A673 (cell line): ENCODE data around the gene EED. TPM values are rescaled to one million over a fixed set of nuclear protein-coding genes. Genes with fewer than 3 reads are reported as not detected.

Experiments
- BruUV-seq: library from RNA; stranded (reverse); fragments of 400-500 nt; replicated peaks from 2 replicates; lab custom pipeline; 2021; lab: Mats Ljungman, UMichigan
- CTCF ChIA-PET: fragments of 300-600 bp; sonication (Branson Sonifier 250); formaldehyde crosslinking; loops from one replicate; lab custom pipeline; 2022; ENCODE audit warnings: antibody characterized with exemption; lab: Charles Lee
- POLR2A ChIA-PET: fragments of 300-600 bp; sonication (Branson Sonifier 250); formaldehyde crosslinking; loops from one replicate; lab custom pipeline; 2022; ENCODE audit warnings: antibody characterized with exemption; ENCODE audit not compliant: low non-redundant PET; lab: Charles Lee
- DNase-seq: peaks from one replicate; pipeline ENCODE4 v3.0.0-alpha.2; 2015; ENCODE audit warnings: low spot score
- H3K27ac ChIP-seq: fragments of 200-600 bp; sonication (generic); 2 replicates; pipeline ENCODE4 v1.5.1; 2016; ENCODE audit warnings: mixed run types, low read depth, mild to moderate bottlenecking, mixed read lengths, antibody characterized with exemption, low read length; ENCODE audit not compliant: poor library complexity, severe bottlenecking
- H3K27me3 ChIP-seq: fragments of 200-600 bp; sonication (generic); replicated peaks from 2 replicates; pipeline ENCODE4 v1.6.1; 2017; ENCODE audit warnings: mixed run types, low read depth, mild to moderate bottlenecking, mixed read lengths, antibody characterized with exemption, low read length; ENCODE audit not compliant: insufficient read depth, poor library complexity
- H3K36me3 ChIP-seq: fragments of 200-600 bp; sonication (generic); 2 replicates; pipeline ENCODE4 v1.6.1; 2016; ENCODE audit warnings: mixed run types, mild to moderate bottlenecking, mixed read lengths, antibody characterized with exemption, low read length; ENCODE audit not compliant: insufficient read depth, poor library complexity, severe bottlenecking
- H3K4me1 ChIP-seq: fragments of 200-600 bp; sonication (generic); 2 replicates; pipeline ENCODE4 v1.6.1; 2017; ENCODE audit warnings: mixed run types, mild to moderate bottlenecking, mixed read lengths, antibody characterized with exemption, low read length; ENCODE audit not compliant: insufficient read depth, poor library complexity, severe bottlenecking
- H3K4me3 ChIP-seq: fragments of 200-600 bp; sonication (generic); 2 replicates; pipeline ENCODE4 v1.5.1; 2016; ENCODE audit warnings: low read depth, mixed run types, mild to moderate bottlenecking, mixed read lengths, low read length; ENCODE audit not compliant: poor library complexity, severe bottlenecking
- H3K9me3 ChIP-seq: fragments of 200-600 bp; sonication (generic); 2 replicates; pipeline ENCODE4 v1.6.1; 2016; ENCODE audit warnings: mixed run types, low read depth, mild to moderate bottlenecking, mixed read lengths, antibody characterized with exemption, low read length; ENCODE audit not compliant: poor library complexity, severe bottlenecking
- CTCF ChIP-seq: fragments of 300-800, 200-600 bp; sonication (generic); conservative IDR thresholded peaks from 2 replicates; pipeline ENCODE4 v1.5.1; 2017; ENCODE audit warnings: low read depth, mild to moderate bottlenecking, antibody characterized with exemption, low read length, moderate library complexity, mixed read lengths
- EZH2 ChIP-seq: fragments of 200-600 bp; sonication (generic); IDR thresholded peaks from 2 replicates; pipeline ENCODE4 v1.6.1; 2017; ENCODE audit warnings: borderline replicate concordance, low read depth, mild to moderate bottlenecking, mixed read lengths, antibody characterized with exemption, low read length; ENCODE audit not compliant: poor library complexity, severe bottlenecking
- intact Hi-C: fragments of 100-400 bp; cut with micrococcal nuclease; formaldehyde crosslinking; loops from one replicate; pipeline ENCODE4 v1.10.0; 2022; ENCODE audit not compliant: unreplicated experiment
- total RNA-seq: library from RNA; stranded (reverse); gene quantifications from 2 replicates; pipeline ENCODE4 v1.2.3, GENCODE V29; 2021

EED gene
- total RNA-seq, 1 experiment from 2014 or later: 43.4 TPM

DNA sequence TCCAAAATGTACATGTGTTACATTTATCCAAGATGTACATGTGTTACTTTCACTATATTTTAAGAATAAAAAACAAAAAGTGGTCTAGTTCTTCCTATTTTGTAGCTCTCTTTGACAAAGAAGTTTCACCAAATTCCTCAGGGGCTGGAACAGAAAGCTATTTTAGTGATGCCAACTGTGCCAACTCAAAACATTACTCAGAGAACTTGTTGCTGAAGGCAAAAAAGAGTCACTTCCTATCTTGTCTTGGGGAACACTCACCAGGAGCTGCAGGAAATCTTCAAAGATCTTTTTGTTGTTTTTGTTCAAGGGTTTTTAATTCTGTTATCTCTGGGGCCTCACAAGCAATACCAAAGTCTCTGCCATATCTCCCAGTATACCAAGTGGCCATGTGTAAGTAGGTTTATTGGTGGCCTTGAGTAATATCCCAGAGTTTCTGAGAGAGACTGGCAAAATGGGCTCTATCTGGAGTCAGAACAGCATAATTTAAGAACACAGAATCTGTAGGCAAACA is 13.6 kb upstream of the EED start:
- CTCF ChIA-PET: no interaction called here
- Histone ChIP-seq H3K27ac (no peak overlapping the region), H3K9me3 (no peaks in the 10 kb centered on the region), H3K4me3 (no peak overlapping the region), H3K27me3 (no peaks in the 10 kb centered on the region), H3K4me1 (no peaks in the 10 kb centered on the region), H3K36me3 (no peaks in the 10 kb centered on the region)
- intact Hi-C loops: no loop called here
- no peak for DNase-seq
- BruUV-seq: no TSS peak
- POLR2A ChIA-PET: no interaction called here
- TF ChIP-seq CTCF: no peak
- no peak for TF ChIP-seq EZH2

DNA sequence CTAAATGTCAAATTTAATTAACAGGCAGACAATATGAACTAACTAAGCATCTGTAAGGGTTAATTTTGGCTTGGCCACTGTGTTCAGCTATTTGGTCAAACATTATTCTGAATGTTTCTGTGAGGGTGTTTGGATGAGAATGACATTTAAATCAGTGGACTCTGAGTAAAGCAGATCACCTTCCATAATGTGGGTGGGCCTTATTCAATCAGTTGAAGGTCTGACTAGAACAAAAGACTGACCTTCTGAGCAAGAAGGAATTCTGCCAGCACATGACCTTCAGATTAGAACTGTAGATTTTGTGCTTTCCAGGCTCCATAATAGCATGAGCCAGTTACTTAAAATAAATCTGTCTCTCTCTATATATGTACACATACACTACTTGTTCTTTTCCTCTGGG is 12.0 kb upstream of the EED start:
- CTCF ChIA-PET: no interaction called here

GRCh38 chr11:86234831-86235461 is 9.6 kb upstream of the EED start:
- CTCF ChIA-PET: no interaction called here
- no peaks in the 10 kb centered on the region for H3K9me3 ChIP-seq
- BruUV-seq: no TSS peak
- no peak overlapping the region for H3K27ac ChIP-seq
- DNase-seq: no peak
- TF ChIP-seq EZH2: no peak
- TF ChIP-seq CTCF: no peak
- no peak overlapping the region for H3K4me3 ChIP-seq
- H3K36me3 ChIP-seq: no peaks in the 10 kb centered on the region
- intact Hi-C loops: no loop called here
- H3K4me1 ChIP-seq: no peaks in the 10 kb centered on the region
- POLR2A ChIA-PET: no interaction called here
- no peaks in the 10 kb centered on the region for H3K27me3 ChIP-seq

More for the DNA sequence above, 12.0 kb upstream of the EED start:
- Histone ChIP-seq H3K4me1 (no peaks in the 10 kb centered on the region), H3K27ac (no peak overlapping the region), H3K4me3 (no peak overlapping the region), H3K9me3 (no peaks in the 10 kb centered on the region), H3K36me3 (no peaks in the 10 kb centered on the region), H3K27me3 (no peaks in the 10 kb centered on the region)
- POLR2A ChIA-PET: no interaction called here
- no TSS peak for BruUV-seq
- intact Hi-C loops: no loop called here
- TF ChIP-seq EZH2 (no peak), CTCF (no peak)
- DNase-seq: no peak
